ENCODE data around the gene FBLN7.

Gene FBLN7

DNA sequence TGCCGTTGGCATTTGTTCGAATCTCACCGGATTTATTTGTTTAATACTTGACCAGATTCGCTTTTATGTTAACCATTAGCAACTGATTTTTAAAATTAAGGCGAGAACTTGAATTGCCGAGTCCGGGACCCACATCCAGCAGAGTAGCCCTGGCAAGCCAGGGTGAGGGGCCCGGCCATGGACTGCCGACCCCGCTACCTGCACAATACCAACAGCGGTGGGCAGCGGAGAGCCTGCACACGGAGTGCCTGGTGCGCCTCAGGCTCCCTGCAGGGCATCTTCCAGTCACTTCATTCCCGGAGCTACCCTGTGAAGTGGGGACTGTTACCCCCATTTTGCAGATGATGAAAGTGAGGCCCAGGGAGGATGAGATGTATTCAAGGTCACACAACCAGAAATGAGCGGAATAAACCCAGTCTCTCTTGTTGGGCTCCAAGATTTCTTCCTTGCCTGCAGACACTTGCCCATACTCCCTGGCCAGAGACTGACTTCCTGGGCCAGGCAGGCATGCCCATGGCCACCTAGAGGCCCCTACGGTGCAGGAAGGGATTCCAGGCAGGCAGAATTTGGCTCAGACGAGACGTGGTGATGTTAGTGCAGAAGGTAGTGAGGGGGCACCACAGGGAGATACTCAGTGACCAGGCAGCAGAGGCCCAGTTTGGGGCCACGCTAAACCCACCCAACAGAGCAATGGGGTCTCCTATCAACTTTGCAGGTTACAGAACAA is 2.9 kb downstream of the FBLN7 start:
- DNase-seq (ENCODE audit: insufficient read length, low spot score), result no peak
- TF ChIP-seq TAF1 (IDR thresholded peaks at IDR 0.05; ENCODE audit: low read depth, low read length) (no peak), POU2F2 (IDR thresholded peaks at IDR 0.05; ENCODE audit: low read depth, low read length) (no peak), PAX5 (IDR thresholded peaks at IDR 0.05; ENCODE audit: insufficient read depth, low read length, severe bottlenecking) (no peak), POLR2AphosphoS5 (IDR thresholded peaks at IDR 0.05; ENCODE audit: low read depth, low read length) (no peak), POLR2A (IDR thresholded peaks at IDR 0.05; ENCODE audit: low read depth, low read length) (no peak), SPI1 (IDR thresholded peaks at IDR 0.05; ENCODE audit: low read depth, low read length) (no peak)
- no peak for FAIRE-seq

DNA sequence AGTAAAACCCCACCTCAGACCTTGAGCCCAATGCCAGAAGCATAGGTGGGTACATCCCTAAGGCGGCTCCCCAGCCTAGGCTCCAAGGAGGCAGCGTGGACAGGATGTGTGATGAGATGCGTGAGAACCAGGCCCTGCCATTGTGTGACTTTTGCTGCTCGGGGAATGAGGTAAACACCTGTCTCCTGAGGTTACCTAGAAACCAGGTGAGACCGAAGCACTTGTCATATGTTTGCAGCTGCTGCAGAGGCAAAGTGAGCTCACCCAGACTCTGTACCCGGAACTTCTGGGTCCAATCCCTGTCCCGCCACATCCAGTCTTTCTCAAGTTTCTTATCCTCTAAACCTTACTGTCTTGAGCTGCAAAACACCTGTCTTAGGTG is 3.4 kb downstream of the FBLN7 start:
- no peak for TF ChIP-seq POU2F2 (IDR thresholded peaks at IDR 0.05; ENCODE audit: low read depth, low read length)
- no peak for TF ChIP-seq PAX5 (IDR thresholded peaks at IDR 0.05; ENCODE audit: insufficient read depth, low read length, severe bottlenecking)
- no peak for TF ChIP-seq POLR2A (IDR thresholded peaks at IDR 0.05; ENCODE audit: low read depth, low read length)
- TF ChIP-seq SPI1 (IDR thresholded peaks at IDR 0.05; ENCODE audit: low read depth, low read length), result no peak
- no peak for TF ChIP-seq TAF1 (IDR thresholded peaks at IDR 0.05; ENCODE audit: low read depth, low read length)
- no peak for TF ChIP-seq POLR2AphosphoS5 (IDR thresholded peaks at IDR 0.05; ENCODE audit: low read depth, low read length)
- FAIRE-seq (no peak), DNase-seq (ENCODE audit: insufficient read length, low spot score) (no peak)

DNA sequence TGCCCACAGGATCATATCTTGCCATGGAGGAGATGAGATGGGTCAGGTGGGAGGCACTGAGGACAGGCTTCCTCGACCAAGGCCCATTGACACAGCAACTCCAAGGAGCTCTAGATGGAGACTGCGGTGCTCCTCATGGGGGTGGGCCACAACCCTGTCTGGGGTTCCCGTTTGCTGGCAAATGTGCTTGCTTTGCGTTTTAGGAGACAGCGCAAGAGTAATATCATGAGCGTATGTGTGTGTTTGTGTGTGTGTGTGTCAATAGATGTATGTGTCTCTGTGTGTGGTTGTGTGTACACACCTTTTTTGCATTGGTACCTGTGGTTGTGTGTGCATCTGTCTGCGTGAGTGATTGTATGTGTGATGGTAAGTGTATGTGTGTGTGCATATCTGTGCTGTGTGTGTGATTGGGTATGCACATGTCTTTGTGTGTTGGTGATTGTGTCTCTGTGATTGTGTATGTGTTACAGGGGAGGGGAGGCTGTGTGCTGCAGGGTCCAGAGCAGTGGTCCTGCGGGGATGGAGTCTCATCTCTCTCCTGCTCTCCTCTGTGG is 4.4 kb downstream of the FBLN7 start:
- DNase-seq (ENCODE audit: insufficient read length, low spot score) (no peak), FAIRE-seq (no peak)
- no peak for TF ChIP-seq SPI1 (IDR thresholded peaks at IDR 0.05; ENCODE audit: low read depth, low read length)
- no peak for TF ChIP-seq TAF1 (IDR thresholded peaks at IDR 0.05; ENCODE audit: low read depth, low read length)
- no peak for TF ChIP-seq POLR2A (IDR thresholded peaks at IDR 0.05; ENCODE audit: low read depth, low read length)

DNA sequence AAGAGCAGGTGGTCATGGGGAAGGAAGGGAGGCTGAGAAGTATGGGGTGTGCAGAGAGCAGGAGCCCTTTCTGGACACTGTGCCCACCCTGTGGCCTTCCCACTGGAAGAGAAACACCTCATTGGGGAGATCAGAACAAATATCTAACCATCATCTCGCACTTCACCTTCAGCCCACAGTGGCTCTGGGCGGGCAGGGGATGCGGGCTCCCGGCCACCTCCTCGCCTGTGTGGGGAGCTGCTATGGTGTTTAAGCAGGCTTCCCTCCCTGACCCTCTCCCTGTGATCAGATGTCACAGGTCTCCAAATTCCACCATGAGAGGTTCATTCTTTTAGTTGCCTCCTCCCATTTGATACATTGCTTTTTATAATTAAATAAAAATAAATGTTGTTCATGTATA is 5.0 kb downstream of the FBLN7 start:
- TF ChIP-seq PAX5 (IDR thresholded peaks at IDR 0.05; ENCODE audit: insufficient read depth, low read length, severe bottlenecking) (no peak), POLR2AphosphoS5 (IDR thresholded peaks at IDR 0.05; ENCODE audit: low read depth, low read length) (no peak), SPI1 (IDR thresholded peaks at IDR 0.05; ENCODE audit: low read depth, low read length) (no peak), TAF1 (IDR thresholded peaks at IDR 0.05; ENCODE audit: low read depth, low read length) (no peak), POLR2A (IDR thresholded peaks at IDR 0.05; ENCODE audit: low read depth, low read length) (no peak), POU2F2 (IDR thresholded peaks at IDR 0.05; ENCODE audit: low read depth, low read length) (no peak)
- DNase-seq (ENCODE audit: insufficient read length, low spot score), result no peak
- FAIRE-seq, result no peak

DNA sequence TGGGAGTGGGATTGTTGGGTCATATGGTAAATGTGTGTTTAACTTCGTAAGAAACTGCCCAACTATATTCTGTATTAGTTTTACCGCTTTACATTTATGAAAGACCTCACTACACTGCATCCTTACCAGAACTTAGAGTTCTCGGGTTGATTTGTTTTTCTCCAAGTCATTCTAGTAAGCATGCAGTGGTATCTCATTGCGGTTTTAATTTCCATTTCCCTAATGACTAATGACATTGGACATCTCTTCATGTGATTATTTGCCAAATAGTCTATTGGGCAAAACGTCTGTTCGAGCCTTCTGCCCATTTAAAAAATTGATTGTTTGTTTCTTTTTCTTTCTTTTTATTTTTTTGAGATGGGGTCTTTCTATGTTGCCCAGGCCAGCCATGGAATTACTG is 6.8 kb downstream of the FBLN7 start:
- TF ChIP-seq POLR2A (IDR thresholded peaks at IDR 0.05; ENCODE audit: low read depth, low read length), result no peak
- TF ChIP-seq PAX5 (IDR thresholded peaks at IDR 0.05; ENCODE audit: insufficient read depth, low read length, severe bottlenecking), result no peak
- no peak for TF ChIP-seq SPI1 (IDR thresholded peaks at IDR 0.05; ENCODE audit: low read depth, low read length)
- no peak for TF ChIP-seq TAF1 (IDR thresholded peaks at IDR 0.05; ENCODE audit: low read depth, low read length)
- TF ChIP-seq POLR2AphosphoS5 (IDR thresholded peaks at IDR 0.05; ENCODE audit: low read depth, low read length), result no peak
- TF ChIP-seq POU2F2 (IDR thresholded peaks at IDR 0.05; ENCODE audit: low read depth, low read length), result no peak
- no peak for DNase-seq (ENCODE audit: insufficient read length, low spot score)
- no peak for FAIRE-seq

DNA sequence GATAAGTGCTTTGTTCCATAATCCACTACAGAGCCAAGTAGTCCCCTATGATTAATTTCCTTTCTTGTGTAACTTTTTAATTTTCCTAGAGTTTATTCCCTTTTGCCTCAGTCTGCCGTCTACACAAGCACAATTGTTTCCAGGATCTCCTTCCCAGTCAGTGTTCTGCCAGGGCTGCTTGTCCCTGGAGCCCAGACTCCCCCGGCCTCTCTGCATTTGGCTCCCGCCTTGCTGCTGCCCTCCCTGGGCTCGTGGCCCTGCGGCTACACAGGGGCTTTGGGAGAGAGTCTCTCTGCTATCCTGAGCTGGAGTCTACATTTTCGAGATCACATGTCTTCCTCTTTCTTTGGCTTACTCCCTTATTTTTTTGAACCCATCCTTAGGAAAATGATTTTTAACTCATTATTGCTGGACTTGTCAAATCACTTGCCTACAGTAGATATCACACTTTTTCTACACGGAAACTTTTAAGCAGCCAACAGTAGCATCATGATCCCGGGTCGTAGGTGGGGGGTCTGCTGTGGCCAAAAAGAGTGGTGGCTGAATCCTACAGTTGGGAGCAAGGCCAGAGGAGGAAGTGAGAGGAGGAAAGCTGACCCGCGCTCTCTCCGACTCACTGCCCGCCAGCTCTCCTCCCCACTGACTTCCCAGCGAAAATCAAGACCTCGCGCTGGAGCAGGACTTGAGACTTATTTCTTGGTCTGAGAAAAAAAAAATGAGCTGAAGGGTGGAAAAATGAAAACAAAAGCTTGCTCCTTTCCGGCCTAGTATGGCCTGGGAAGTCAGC is 9.4 kb downstream of the FBLN7 start:
- FAIRE-seq, result no peak

DNA sequence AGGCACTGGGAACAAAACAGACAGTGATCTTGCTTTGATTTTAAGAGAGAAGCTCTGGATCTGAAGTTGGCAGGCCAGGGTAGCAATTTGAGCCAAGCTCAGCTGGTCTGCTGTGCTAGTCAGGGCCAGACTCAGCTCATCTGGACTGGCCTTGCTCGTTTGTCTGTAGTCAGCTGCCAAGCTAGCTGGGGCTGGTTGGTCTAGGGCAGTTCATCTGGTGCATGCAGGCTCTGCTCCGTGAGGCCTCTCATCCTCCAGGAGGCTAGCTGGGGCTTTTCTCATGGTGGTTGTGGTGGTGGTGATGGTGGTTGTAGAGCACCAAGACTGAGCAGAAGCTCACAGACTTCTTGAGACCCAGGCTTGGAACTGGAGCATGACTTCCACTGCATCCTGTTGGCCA is 10.3 kb downstream of the FBLN7 start:
- TF ChIP-seq PAX5 (IDR thresholded peaks at IDR 0.05; ENCODE audit: insufficient read depth, low read length, severe bottlenecking), result no peak
- TF ChIP-seq POLR2AphosphoS5 (IDR thresholded peaks at IDR 0.05; ENCODE audit: low read depth, low read length), result no peak
- TF ChIP-seq SPI1 (IDR thresholded peaks at IDR 0.05; ENCODE audit: low read depth, low read length), result no peak
- no peak for TF ChIP-seq POLR2A (IDR thresholded peaks at IDR 0.05; ENCODE audit: low read depth, low read length)
- no peak for TF ChIP-seq POU2F2 (IDR thresholded peaks at IDR 0.05; ENCODE audit: low read depth, low read length)
- no peak for TF ChIP-seq TAF1 (IDR thresholded peaks at IDR 0.05; ENCODE audit: low read depth, low read length)
- no peak for FAIRE-seq
- DNase-seq (ENCODE audit: insufficient read length, low spot score), result no peak

More for the DNA sequence above, 9.4 kb downstream of the FBLN7 start:
- TF ChIP-seq PAX5 (IDR thresholded peaks at IDR 0.05; ENCODE audit: insufficient read depth, low read length, severe bottlenecking) (no peak), SPI1 (IDR thresholded peaks at IDR 0.05; ENCODE audit: low read depth, low read length) (no peak), POLR2AphosphoS5 (IDR thresholded peaks at IDR 0.05; ENCODE audit: low read depth, low read length) (no peak), POLR2A (IDR thresholded peaks at IDR 0.05; ENCODE audit: low read depth, low read length) (no peak), TAF1 (IDR thresholded peaks at IDR 0.05; ENCODE audit: low read depth, low read length) (no peak), POU2F2 (IDR thresholded peaks at IDR 0.05; ENCODE audit: low read depth, low read length) (no peak)
- DNase-seq (ENCODE audit: insufficient read length, low spot score), result no peak

DNA sequence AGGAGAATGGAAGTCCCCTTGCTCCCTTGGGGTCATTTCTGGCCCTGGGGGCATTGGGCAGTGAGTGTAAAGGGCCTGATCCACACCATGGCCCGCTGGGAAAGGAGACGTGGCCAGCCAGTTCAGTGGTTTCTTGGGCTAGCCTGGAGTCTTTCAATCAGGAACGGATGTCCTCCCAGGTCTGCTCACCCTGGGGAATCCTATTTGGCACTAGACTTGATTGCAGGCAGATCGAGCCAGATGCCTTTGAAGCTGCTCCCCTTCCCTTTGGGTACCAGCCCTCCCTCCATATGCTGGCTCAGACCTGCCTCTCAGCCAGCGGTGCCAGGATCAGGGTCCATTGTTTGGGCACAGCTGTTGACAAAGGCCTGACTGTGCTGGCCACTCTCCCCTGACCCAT is 11.0 kb downstream of the FBLN7 start:
- FAIRE-seq, result no peak

DNA sequence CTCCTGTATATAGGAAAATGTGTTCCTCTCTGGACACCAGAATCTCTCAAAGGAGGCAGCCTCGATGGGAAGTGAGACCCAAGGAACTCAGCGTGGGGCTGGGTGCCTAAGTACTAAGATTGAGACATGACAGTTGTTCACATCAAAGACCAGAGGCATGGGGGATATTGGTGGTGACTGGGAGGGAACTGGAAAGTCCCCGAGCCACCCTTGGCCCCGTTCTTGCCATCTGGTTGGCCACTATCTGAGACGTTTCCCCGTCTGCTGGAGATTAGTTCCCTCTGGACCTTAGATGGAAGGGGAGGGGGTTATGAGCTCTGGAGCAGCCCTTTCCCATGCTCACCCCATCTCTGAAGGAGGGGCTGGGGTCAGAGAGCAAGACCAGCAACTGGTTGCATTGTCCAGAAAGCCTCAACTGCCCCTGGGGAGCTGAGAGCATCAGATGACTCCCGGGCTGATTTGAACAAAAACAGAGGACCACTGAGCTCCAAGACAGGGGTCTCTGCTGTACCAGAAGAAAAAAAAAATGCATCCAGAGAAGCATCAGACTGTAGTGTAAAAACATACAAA is 11.8 kb downstream of the FBLN7 start:
- DNase-seq (ENCODE audit: insufficient read length, low spot score), result no peak
- no peak for FAIRE-seq
- TF ChIP-seq SPI1 (IDR thresholded peaks at IDR 0.05; ENCODE audit: low read depth, low read length), result no peak
- no peak for TF ChIP-seq PAX5 (IDR thresholded peaks at IDR 0.05; ENCODE audit: insufficient read depth, low read length, severe bottlenecking)
- no peak for TF ChIP-seq POLR2A (IDR thresholded peaks at IDR 0.05; ENCODE audit: low read depth, low read length)
- no peak for TF ChIP-seq POLR2AphosphoS5 (IDR thresholded peaks at IDR 0.05; ENCODE audit: low read depth, low read length)
- TF ChIP-seq POU2F2 (IDR thresholded peaks at IDR 0.05; ENCODE audit: low read depth, low read length), result no peak
- TF ChIP-seq TAF1 (IDR thresholded peaks at IDR 0.05; ENCODE audit: low read depth, low read length), result no peak

More for the DNA sequence above, 11.0 kb downstream of the FBLN7 start:
- no peak for DNase-seq (ENCODE audit: insufficient read length, low spot score)
- no peak for TF ChIP-seq SPI1 (IDR thresholded peaks at IDR 0.05; ENCODE audit: low read depth, low read length)
- no peak for TF ChIP-seq POLR2AphosphoS5 (IDR thresholded peaks at IDR 0.05; ENCODE audit: low read depth, low read length)
- no peak for TF ChIP-seq TAF1 (IDR thresholded peaks at IDR 0.05; ENCODE audit: low read depth, low read length)
- no peak for TF ChIP-seq PAX5 (IDR thresholded peaks at IDR 0.05; ENCODE audit: insufficient read depth, low read length, severe bottlenecking)
- TF ChIP-seq POU2F2 (IDR thresholded peaks at IDR 0.05; ENCODE audit: low read depth, low read length), result no peak
- TF ChIP-seq POLR2A (IDR thresholded peaks at IDR 0.05; ENCODE audit: low read depth, low read length), result no peak

Measured in GM12891 (cell line).